ENCODE results near the gene RIBC2.
"Not testable (repeated sequence)": the region's sequence is repeated elsewhere in the genome, so short reads cannot be mapped to it uniquely, and the experiment has no call there.

The RIBC2 gene

DNA sequence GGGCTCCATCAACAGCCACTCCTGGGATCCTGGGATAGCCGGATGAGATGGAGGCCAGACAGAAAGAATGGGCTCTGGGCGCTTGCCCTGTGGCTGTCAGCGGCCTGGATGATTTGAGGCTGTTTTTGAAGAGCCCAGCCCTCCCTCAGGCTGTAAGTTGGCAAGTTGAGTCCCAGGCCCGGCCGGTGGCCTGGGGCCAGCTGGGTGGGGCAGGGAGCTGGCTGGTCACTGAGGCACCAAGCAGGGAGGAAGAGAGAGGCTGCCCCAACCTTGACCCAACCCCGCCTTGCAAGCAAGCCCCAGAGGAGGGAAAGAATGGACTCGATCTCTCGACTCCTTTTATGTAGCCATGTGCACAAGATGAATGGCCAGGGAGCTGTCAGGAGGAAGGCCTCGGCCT, 34.9 kb downstream of the RIBC2 start:
- no peak for DNase-seq (ENCODE audit: low read depth in 2 of 2)

- not testable (repeated sequence) for DNase-seq (ENCODE audit: low read depth in 2 of 2)
Observed at GRCh38 chr22:45449442-45449841, 35.9 kb downstream of the RIBC2 start.

DNA sequence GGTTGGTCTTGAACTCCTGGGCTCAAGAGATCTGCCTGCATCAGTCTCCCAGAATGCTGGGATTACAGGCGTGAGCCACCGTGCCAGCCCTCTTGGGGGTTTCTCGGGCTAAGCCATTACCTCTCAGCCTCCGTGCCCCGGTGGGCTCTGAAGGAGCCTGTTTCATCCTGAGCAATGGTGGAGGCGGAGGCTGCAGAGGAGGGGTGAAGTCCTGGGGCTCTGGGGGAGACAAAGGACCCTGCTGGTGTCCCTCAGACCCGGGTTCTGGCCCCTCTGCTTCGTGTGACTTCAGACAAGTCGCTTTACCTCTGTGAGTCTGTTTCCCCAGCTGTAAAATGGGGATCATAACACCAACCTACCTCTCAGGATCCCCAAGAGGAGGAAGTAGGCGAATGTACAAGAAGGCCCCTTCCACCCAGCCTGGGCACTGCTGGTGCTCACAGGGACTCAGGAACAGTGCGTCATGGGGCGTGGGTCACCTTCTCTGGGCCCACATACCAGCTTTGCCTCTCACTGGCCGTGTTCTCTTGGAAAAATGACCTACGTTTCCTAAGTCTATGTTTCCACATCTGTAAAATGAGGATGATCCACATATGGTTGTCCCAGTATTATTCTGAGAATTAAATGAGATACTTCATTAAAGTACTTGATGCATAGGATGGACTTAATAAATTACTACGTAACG, 36.8 kb downstream of the RIBC2 start:
- DNase-seq (ENCODE audit: low read depth in 2 of 2), result no peak

DNA sequence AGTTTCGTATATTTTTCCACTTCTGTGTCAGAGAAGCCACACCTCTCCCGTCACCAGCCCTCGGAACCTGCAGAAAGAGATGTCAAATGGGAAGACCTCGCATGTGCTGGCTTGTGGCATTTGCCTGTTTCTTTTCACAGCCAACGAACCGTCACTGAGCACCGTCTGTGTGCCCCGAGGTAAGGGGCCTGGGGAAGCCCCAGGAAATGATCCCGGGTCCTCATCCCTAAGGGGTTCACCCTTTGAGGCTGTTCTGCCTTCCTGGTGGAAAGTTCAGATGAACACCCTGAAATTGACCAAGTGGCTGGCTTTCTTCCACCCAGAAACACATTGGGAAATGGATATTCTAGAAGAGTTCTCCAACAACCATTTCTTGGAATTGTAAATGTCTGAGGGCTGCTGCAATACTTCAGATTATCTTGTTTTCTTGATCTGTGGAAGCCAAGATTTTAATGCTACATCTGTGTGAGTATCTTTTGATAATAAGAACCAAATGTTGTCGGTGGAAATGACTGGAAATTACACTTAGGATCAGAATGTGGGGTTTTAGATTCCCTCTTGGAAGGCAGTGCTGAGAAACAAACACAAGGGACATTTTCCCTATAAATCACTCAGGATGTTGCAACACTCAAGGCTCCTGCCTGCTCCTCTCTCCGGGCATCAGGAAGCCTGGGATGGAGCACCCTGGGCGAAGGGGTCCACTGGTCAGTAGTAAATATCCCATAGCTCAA, 37.6 kb downstream of the RIBC2 start:
- no peak for DNase-seq (ENCODE audit: low read depth in 2 of 2)

- no peak for DNase-seq (ENCODE audit: low read depth in 2 of 2)
Observed at GRCh38 chr22:45451972-45452371, 38.5 kb downstream of the RIBC2 start.

- DNase-seq (ENCODE audit: low read depth in 2 of 2), result no peak
Observed at GRCh38 chr22:45452565-45453379, 39.3 kb downstream of the RIBC2 start.

DNA sequence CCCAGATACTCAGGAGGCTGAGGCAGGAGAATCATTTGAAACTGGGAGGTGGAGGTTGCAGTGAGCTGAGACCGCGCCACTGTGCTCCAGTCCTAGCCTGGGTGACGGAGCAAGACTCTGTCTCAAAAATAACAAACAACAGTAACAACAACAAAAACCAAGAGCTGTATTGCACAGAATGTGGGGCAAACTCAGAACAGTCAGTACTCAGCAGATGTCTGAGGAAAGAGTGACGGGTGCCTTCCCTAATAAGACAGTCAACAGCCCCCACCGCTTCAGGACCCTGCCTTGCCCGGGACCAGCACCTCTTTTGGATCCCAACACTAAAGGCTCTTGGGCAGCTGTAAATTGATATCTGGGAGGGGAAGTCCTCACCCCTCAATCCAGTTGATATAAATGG, 40.3 kb downstream of the RIBC2 start:
- no peak for DNase-seq (ENCODE audit: low read depth in 2 of 2)

GRCh38 chr22:45454275-45454674, 40.8 kb downstream of the RIBC2 start:
- DNase-seq (ENCODE audit: low read depth in 2 of 2), result no peak

DNA sequence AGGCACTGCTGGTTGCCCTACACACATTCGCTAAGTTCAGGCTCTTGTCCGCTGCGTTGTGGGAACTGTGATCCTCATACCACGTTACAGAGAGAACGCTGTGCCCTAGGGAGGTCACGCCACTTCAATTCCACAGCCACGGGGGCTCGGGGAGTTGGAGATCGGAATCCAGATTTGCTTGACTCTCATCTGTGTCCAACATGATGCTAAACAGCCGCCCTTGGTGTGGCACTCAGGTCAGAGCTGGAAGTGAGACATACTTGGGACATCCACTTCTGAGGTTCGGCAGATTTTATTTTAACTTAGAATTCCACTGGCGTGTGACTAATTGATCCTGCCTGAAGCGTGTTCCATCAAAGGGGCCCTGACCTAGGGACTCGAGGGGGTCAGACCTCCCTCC, 41.7 kb downstream of the RIBC2 start:
- DNase-seq (ENCODE audit: low read depth in 2 of 2), result no peak

DNA sequence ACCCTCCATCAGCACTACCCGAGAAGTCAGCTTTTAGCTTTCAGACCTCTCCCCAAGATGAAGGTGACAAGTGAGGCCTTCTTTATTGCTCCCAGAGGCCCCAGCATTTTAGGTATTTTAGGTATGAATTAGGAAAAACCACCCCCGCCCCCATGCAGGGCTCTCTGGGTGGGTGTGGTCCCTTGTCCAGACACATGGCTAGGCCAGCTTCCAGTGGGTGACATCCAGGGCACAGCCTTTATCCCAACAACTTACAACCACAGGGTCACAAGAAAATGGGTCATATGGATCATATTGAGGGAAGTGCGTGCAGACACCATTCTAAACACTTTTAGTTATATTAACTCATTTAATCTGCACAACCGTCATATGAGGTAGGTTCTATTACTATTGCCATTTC, 42.1 kb downstream of the RIBC2 start:
- no peak for DNase-seq (ENCODE audit: low read depth in 2 of 2)

GRCh38 chr22:45456811-45457210, 43.3 kb downstream of the RIBC2 start:
- no peak for DNase-seq (ENCODE audit: low read depth in 2 of 2)

DNA sequence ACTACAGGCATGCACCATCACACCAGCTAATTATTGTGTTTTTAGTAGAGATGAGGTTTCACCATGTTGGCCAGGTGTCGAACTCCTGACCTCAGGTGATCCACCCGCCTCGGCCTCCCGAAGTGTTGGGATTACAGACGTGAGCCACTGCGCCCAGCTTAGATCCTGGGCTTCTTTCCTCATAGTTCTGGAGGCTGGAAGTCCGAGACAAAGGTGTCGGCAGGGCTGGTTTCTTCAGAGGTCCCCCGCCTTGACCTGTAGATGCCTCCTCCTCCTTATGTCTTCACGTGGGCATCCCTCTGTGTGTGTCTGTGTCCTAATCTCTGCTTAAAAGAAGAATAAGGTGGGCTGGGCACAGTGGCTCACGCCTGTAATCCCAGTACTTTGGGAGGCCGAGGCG, 45.0 kb downstream of the RIBC2 start:
- no peak for DNase-seq (ENCODE audit: low read depth in 2 of 2)

DNA sequence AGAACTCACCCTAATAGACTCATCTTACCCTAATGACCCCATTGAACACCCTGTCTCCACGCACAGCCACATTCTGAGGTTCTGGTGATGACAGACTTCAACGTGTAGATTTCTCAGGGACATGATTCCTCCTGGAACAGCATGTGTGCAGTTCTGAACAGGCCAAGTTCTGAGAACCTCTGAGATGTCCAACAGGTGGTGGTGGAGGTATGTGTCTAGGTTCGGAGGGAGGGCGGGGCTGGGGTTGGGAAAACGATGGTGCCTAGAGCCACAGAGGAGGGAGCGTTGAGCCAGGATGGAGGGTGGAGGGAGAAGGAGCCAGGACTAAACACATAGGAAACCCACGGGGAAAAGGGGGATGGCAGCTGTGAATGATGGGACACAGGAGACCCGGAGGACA, 45.7 kb downstream of the RIBC2 start:
- no peak for DNase-seq (ENCODE audit: low read depth in 2 of 2)

GRCh38 chr22:45460288-45461109, 47.0 kb downstream of the RIBC2 start:
- no peak for DNase-seq (ENCODE audit: low read depth in 2 of 2)

- no peak for DNase-seq (ENCODE audit: low read depth in 2 of 2)
Observed at GRCh38 chr22:45462034-45462655, 48.7 kb downstream of the RIBC2 start.

DNA sequence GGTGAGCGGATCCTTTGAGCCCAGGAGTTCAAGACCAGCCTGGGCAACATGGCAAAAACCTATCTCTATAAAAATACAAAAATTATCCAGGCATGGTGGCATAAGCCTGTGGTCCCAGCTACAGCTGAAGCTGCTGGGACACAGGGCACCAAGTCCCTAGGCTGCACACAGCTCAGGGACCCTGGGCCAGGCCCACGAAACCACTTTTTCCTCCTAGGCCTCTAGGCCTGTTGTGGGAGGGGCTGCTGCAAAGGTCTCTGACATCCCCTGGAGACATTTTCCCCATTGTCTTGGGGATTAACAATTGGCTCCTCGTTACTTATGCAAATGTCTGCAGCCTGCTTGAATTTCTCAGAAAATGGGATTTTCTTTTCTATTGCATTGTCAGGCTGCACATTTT, 50.2 kb downstream of the RIBC2 start:
- DNase-seq (ENCODE audit: low read depth in 2 of 2), result not testable (repeated sequence)

GRCh38 chr22:45465633-45466032, 52.1 kb downstream of the RIBC2 start:
- DNase-seq (ENCODE audit: low read depth in 2 of 2), result no peak

DNA sequence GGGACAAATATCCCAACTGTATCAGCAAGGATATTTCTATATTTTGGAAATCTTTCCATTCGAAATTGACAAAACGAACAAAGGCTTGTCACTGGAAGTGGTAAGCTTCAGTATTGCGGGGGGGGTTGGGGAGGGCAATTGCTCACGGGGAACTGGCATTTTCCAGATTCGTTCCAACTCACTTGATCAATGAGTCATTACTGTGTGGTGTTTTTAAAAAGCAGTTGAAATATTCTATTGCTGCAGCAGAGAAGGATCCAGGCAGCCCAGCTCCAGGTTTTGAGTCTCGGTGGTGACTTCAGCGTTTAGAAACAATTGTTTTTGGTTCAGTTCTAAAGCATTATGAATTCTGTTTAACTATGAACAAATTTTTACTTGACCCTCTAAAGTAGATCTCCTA, 55.4 kb downstream of the RIBC2 start:
- DNase-seq (ENCODE audit: low read depth in 2 of 2), result no peak

- DNase-seq (ENCODE audit: low read depth in 2 of 2), result no peak
Observed at GRCh38 chr22:45469281-45470073, 56.0 kb downstream of the RIBC2 start.

DNA sequence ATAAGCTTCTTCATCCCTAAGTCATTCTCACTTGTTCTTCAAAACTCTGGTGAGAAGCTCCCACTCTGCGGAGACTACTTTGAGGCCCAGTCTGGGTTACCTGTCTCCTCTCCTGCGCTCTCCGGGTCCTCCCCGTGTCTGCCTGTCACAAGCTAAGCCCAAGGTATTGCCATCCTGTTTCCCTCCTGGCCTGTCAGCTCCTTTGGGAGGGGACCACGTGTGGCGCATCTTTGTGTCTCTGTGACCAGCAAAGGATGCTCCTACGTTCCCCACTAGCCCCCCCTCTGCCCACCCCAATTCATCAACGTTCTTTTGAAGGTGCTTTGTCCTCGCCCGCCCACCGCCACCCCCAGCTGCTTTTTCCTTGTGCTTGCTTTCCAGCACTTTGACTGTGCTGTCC, 57.4 kb downstream of the RIBC2 start:
- no peak for DNase-seq (ENCODE audit: low read depth in 2 of 2)

GRCh38 chr22:45472426-45472825, 58.9 kb downstream of the RIBC2 start:
- no peak for DNase-seq (ENCODE audit: low read depth in 2 of 2)

All from stimulated activated CD4-positive, alpha-beta T cell treated with anti-CD3 and anti-CD28 coated beads, Interleukin-1b, Interleukin-23, amount 100 ng/mL, for 4 hours (primary cell).